Endodermal cell (in vitro differentiated cells): Measurements from ENCODE around the gene CERS6. TPM values are rescaled to one million over a fixed set of nuclear protein-coding genes. Genes with fewer than 3 reads are reported as not detected.

Source experiments
- DNase-seq: peaks from one replicate; pipeline ENCODE4 v3.0.0-alpha.2; 2017
- H3K27ac ChIP-seq: 2 replicates; pipeline ENCODE4 v1.5.1; 2013; ENCODE audit warnings: mild to moderate bottlenecking, low read depth, low read length, moderate library complexity
- H3K27me3 ChIP-seq: 2 replicates; pipeline ENCODE4 v1.6.1; 2013; ENCODE audit warnings: mild to moderate bottlenecking, low read length, moderate library complexity; ENCODE audit not compliant: insufficient read depth, control insufficient read depth, poor library complexity, severe bottlenecking
- H3K36me3 ChIP-seq: 2 replicates; pipeline ENCODE4 v1.7.0; 2013; ENCODE audit warnings: mild to moderate bottlenecking, low read length, moderate library complexity; ENCODE audit not compliant: control insufficient read depth, insufficient read depth
- H3K4me1 ChIP-seq: one replicate; pipeline ENCODE4 v1.7.0; 2013; ENCODE audit warnings: low read length; ENCODE audit not compliant: control insufficient read depth, insufficient read depth
- H3K4me3 ChIP-seq: 2 replicates; pipeline ENCODE4 v1.5.1; 2013; ENCODE audit warnings: mild to moderate bottlenecking, low read length, moderate library complexity
- H3K9ac ChIP-seq: 2 replicates; pipeline ENCODE4 v1.6.1; 2013; ENCODE audit warnings: mild to moderate bottlenecking, low read length, moderate library complexity; ENCODE audit not compliant: poor library complexity, severe bottlenecking; ENCODE audit errors: extremely low read depth
- H3K9me3 ChIP-seq: 2 replicates; pipeline ENCODE4 v1.6.1; 2013; ENCODE audit warnings: mild to moderate bottlenecking, low read length, moderate library complexity; ENCODE audit not compliant: control insufficient read depth
- H3K27ac Mint-ChIP-seq: 2 replicates; pipeline ENCODE4 v1.8.0; 2020; ENCODE audit warnings: mixed read lengths
- H3K27me3 Mint-ChIP-seq: 2 replicates; pipeline ENCODE4 v1.8.0; 2021; ENCODE audit warnings: mild to moderate bottlenecking, mixed read lengths; ENCODE audit not compliant: insufficient read depth
- H3K36me3 Mint-ChIP-seq: 2 replicates; pipeline ENCODE4 v1.8.0; 2020; ENCODE audit warnings: low read depth, mixed read lengths
- H3K4me1 Mint-ChIP-seq: 2 replicates; pipeline ENCODE4 v1.8.0; 2020; ENCODE audit warnings: mixed read lengths
- H3K4me3 Mint-ChIP-seq: 2 replicates; pipeline ENCODE4 v1.8.0; 2020; ENCODE audit warnings: mild to moderate bottlenecking, moderate library complexity, mixed read lengths
- H3K9me3 Mint-ChIP-seq: 2 replicates; pipeline ENCODE4 v1.8.0; 2020; ENCODE audit warnings: mild to moderate bottlenecking, mixed read lengths
- CTCF ChIP-seq: fragments of 200-600 bp; sonication (generic); conservative IDR thresholded peaks from 2 replicates; pipeline ENCODE4 v1.5.0; 2021; ENCODE audit warnings: antibody characterized with exemption, mild to moderate bottlenecking
- WGBS, 2 experiments: methylation state at CpG; one replicate each; pipeline versions ENCODE4 v1.1.5 to v1.1.7; 2013; ENCODE audit warnings: missing lambda C conversion rate in 2 of 2, mixed read lengths in 1 of 2; ENCODE audit not compliant: insufficient coverage in 1 of 2, insufficient read length in 1 of 2; 5-methylcytosine and 5-hydroxymethylcytosine counted together
- total RNA-seq, 2 donors: library from RNA; stranded (reverse); fragmentation: NEBNext Ultra II Directional in 1 of 2; extraction: Animal tissue kit (Norgen Biotek cat#: 25700) in 1 of 2; gene quantifications; 2 replicates in 1 of 2; 3 replicates in 1 of 2; pipeline ENCODE4 v1.2.1, GENCODE V29; 2021

Gene CERS6
- total RNA-seq, 2 donors from 2014 or later: 41.3 to 52.0 TPM

DNA sequence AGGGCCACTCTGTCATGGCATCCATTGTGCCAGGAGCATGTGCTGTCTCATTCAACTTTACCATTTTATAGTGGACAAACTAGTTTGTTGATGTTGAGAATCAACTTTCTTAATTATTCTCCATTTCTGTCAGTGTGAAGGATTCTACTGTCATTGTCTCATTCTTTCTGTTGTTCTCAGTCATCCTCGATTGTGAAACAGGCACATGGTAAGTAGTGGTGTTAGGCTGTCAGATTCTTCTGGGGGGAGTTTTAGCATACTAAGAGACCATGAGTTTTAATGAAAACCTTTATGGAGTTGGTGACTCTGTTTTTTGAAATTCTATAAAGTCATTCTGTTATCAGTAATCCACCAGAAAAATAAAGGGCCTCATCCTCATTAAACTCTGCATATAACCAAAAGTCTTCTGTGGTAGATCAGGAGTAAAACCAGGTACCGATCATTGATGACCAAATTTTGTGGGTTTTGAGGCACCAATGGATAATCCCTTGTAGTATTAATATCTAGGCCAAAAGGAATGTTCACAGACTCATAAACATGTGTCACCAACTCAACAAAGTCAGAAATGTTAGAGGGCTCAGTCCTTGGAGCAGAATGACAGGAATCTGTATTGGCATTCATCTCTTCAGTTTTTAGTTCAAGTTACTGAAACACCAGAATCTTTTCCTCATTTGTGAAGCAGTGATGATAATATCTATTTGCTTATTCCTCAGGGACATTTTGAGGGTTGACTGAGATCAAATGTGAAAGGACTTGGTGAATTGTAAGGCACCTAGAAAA is 73.2 kb downstream of the CERS6 start:
- H3K4me1 Mint-ChIP-seq: peaks cover 34% of the 10 kb centered on the region
- H3K9me3 Mint-ChIP-seq: no peaks in the 10 kb centered on the region
- no peak for TF ChIP-seq CTCF

DNA sequence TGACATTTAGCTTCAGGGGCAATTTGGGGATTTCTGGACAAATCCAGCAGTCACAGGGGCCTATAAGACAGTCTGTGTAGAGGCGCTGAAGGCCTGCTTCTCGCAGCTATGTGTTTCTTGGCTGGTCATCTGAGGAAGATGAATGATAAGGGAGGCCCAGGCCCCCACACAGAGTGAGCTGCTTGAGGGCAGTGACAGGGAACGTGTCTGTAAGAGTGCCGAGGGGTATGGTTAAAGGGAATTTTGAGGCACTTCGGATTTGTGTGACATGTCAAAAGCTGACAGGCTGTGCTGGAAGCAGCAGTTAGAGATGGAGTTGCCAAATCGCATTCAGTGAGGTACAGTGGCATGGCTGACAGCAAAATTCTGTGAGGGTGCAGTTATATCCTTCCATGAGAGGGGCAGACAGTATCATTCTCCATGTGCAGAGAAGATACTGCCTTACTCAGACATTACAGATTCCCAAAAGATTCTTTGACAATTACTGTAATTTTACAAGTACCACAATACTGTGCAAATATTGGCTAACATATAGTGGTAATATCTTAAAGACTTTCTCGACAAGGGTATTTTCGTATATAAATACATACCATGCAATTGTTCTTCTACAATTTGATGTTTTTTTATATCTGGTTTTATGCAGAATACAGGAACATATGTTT is 74.0 kb downstream of the CERS6 start:
- Mint-ChIP-seq H3K27ac (no peak overlapping the region), H3K36me3 (no peaks in the 10 kb centered on the region), H3K27me3 (no peaks in the 10 kb centered on the region), H3K4me3 (no peak overlapping the region), H3K4me1 (peaks cover 33% of the 10 kb centered on the region), H3K9me3 (no peaks in the 10 kb centered on the region)
- no peak overlapping the region for H3K9ac ChIP-seq
- peaks cover 3% of the 10 kb centered on the region for H3K9me3 ChIP-seq
- no peaks in the 10 kb centered on the region for H3K36me3 ChIP-seq
- H3K27ac ChIP-seq: no peak overlapping the region
- TF ChIP-seq CTCF: no peak
- WGBS, 2 experiments: 79 to 89% methylated on average over 4 to 8 of the region's 8 CpGs
- H3K4me1 ChIP-seq: peaks cover 12% of the 10 kb centered on the region
- no peak for DNase-seq
- H3K27me3 ChIP-seq: no peaks in the 10 kb centered on the region
- no peak overlapping the region for H3K4me3 ChIP-seq

More for the DNA sequence above, 73.2 kb downstream of the CERS6 start:
- Mint-ChIP-seq H3K27ac (no peak overlapping the region), H3K27me3 (no peaks in the 10 kb centered on the region), H3K36me3 (no peaks in the 10 kb centered on the region), H3K4me3 (no peak overlapping the region)
- H3K27me3 ChIP-seq: no peaks in the 10 kb centered on the region
- H3K4me3 ChIP-seq: no peak overlapping the region
- no peak overlapping the region for H3K9ac ChIP-seq
- peaks cover 12% of the 10 kb centered on the region for H3K4me1 ChIP-seq
- whole genome bisulfite sequencing, 2 experiments: 93% methylated on average over 2 of the region's 2 CpGs; no CpG with 5 or more reads in 1 of the 2 experiments
- no peak overlapping the region for H3K27ac ChIP-seq
- peaks cover 3% of the 10 kb centered on the region for H3K9me3 ChIP-seq
- H3K36me3 ChIP-seq: no peaks in the 10 kb centered on the region
- no peak for DNase-seq

DNA sequence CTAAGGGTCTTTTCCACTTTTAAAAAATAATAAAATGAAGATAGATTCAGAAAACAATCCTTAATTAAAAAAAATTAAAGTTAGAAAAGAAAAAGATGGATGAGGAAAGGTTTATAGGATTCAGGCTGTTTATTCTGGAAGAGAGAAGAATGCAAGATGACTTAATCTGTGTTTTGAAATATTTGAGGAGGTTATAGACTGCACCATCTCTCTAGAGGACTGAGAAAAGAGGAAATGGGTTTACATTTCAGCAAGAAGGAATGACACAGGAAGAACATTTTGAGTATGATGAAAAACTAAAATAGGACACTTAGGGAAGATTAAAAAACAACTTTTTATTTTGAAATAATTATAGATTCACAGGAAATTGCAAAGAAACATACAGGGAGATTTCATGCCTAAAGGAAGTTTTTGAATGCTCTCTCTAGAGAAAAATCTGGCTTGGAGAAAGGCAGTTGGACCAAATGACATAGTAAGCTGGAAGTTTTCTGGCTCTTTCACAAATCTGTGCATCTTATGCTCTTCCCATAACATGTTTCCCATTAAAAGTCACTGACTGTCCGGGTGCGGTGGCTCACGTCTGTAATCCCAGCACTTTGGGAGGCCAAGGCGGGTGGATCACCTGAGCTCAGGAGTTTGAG is 75.0 kb downstream of the CERS6 start:
- Mint-ChIP-seq H3K27me3 (no peaks in the 10 kb centered on the region), H3K4me1 (peaks cover 27% of the 10 kb centered on the region), H3K27ac (no peak overlapping the region), H3K36me3 (no peaks in the 10 kb centered on the region), H3K4me3 (no peak overlapping the region), H3K9me3 (no peaks in the 10 kb centered on the region)
- Histone ChIP-seq H3K9me3 (peaks cover 3% of the 10 kb centered on the region), H3K4me3 (no peak overlapping the region), H3K36me3 (no peaks in the 10 kb centered on the region), H3K9ac (no peak overlapping the region), H3K27ac (no peak overlapping the region), H3K4me1 (peaks cover 12% of the 10 kb centered on the region), H3K27me3 (no peaks in the 10 kb centered on the region)
- no peak for TF ChIP-seq CTCF
- no peak for DNase-seq
- WGBS, 2 experiments: 93 to 99% methylated on average over 4 of the region's 4 CpGs
